GM23248 (cell line): ENCODE results near the gene TLL2. TPM values are rescaled to one million over a fixed set of nuclear protein-coding genes. Genes with fewer than 3 reads are reported as not detected.

Experiments
- DNase-seq: peaks from one replicate; pipeline ENCODE4 v3.0.0-alpha.2; 2015
- H2AFZ ChIP-seq: fragments of 200-600 bp; sonication (generic); 2 replicates; pipeline ENCODE4 v1.6.1; 2016; ENCODE audit warnings: antibody characterized with exemption
- H3F3A ChIP-seq: fragments of 200-600 bp; sonication (generic); 2 replicates; pipeline ENCODE4 v1.6.1; 2016; ENCODE audit warnings: mild to moderate bottlenecking, antibody characterized with exemption, mixed run types; ENCODE audit not compliant: insufficient read depth
- H3K27ac ChIP-seq: fragments of 200-600 bp; sonication (generic); 2 replicates; pipeline ENCODE4 v1.5.1; 2016; ENCODE audit warnings: mild to moderate bottlenecking
- H3K27me3 ChIP-seq: fragments of 200-600 bp; sonication (generic); replicated peaks from 2 replicates; pipeline ENCODE4 v1.6.1; 2016; ENCODE audit warnings: mild to moderate bottlenecking; ENCODE audit not compliant: insufficient read depth
- H3K36me3 ChIP-seq: fragments of 200-600 bp; sonication (generic); 2 replicates; pipeline ENCODE4 v1.6.1; 2016; ENCODE audit warnings: low read depth, mild to moderate bottlenecking
- H3K4me1 ChIP-seq: fragments of 200-600 bp; sonication (generic); 2 replicates; pipeline ENCODE4 v1.6.1; 2016; ENCODE audit warnings: mild to moderate bottlenecking; ENCODE audit not compliant: insufficient read depth
- H3K4me2 ChIP-seq: fragments of 200-600 bp; sonication (generic); one replicate; pipeline ENCODE4 v1.6.1; 2016; ENCODE audit warnings: mild to moderate bottlenecking; ENCODE audit not compliant: unreplicated experiment
- H3K4me3 ChIP-seq: fragments of 200-600 bp; sonication (generic); 2 replicates; pipeline ENCODE4 v1.5.1; 2016; ENCODE audit warnings: mild to moderate bottlenecking
- H3K79me2 ChIP-seq: fragments of 200-600 bp; sonication (generic); 2 replicates; pipeline ENCODE4 v1.6.1; 2016; ENCODE audit warnings: mild to moderate bottlenecking; ENCODE audit not compliant: insufficient read depth
- H3K9ac ChIP-seq: fragments of 200-600 bp; sonication (generic); 2 replicates; pipeline ENCODE4 v1.6.1; 2016; ENCODE audit warnings: mild to moderate bottlenecking
- H3K9me2 ChIP-seq: fragments of 200-600 bp; sonication (generic); 2 replicates; pipeline ENCODE4 v1.6.1; 2016; ENCODE audit warnings: mixed run types, mild to moderate bottlenecking, moderate library complexity; ENCODE audit not compliant: insufficient read depth
- H3K9me3 ChIP-seq: fragments of 200-600 bp; sonication (generic); one replicate; pipeline ENCODE4 v1.6.1; 2017; ENCODE audit warnings: low read depth
- H4K20me1 ChIP-seq: fragments of 200-600 bp; sonication (generic); 2 replicates; pipeline ENCODE4 v1.6.0; 2016; ENCODE audit not compliant: insufficient read depth
- EZH2 ChIP-seq: fragments of 200-600 bp; sonication (generic); IDR thresholded peaks from 2 replicates; pipeline ENCODE4 v1.6.1; 2018; ENCODE audit warnings: antibody characterized with exemption, mild to moderate bottlenecking; ENCODE audit not compliant: insufficient read depth, poor library complexity, severe bottlenecking
- EZH2phosphoT487 ChIP-seq: fragments of 200-600 bp; sonication (generic); IDR thresholded peaks from 2 replicates; pipeline ENCODE4 v1.6.1; 2018; ENCODE audit warnings: antibody characterized with exemption, moderate library complexity, mild to moderate bottlenecking, low read depth; ENCODE audit not compliant: insufficient read depth
- whole genome bisulfite sequencing, 2 experiments: methylation state at CpG; one replicate each; pipeline ENCODE4 v1.1.6; 2015 to 2017; ENCODE audit warnings: low lambda C conversion rate in 2 of 2, low coverage in 1 of 2; ENCODE audit errors: missing lambda C conversion rate in 2 of 2; 5-methylcytosine and 5-hydroxymethylcytosine counted together
- in situ Hi-C: fragments of 300-500 bp; cut with MboI; formaldehyde crosslinking; loops from 2 replicates; pipeline ENCODE4 v1.15.0; 2020
- polyA plus RNA-seq: library from polyadenylated mRNA; unstranded; fragments of >200 nt; fragmentation: Nextera tagmentation; extraction: Ambion mirVana; gene quantifications from 2 replicates; pipeline ENCODE4 v1.2.1, GENCODE V29; 2016
- total RNA-seq: library from RNA; depleted of rRNA; stranded (reverse); fragments of >200 nt; shearing (Covaris generic); gene quantifications from 2 replicates; pipeline ENCODE4 v1.2.3, GENCODE V29; 2014

TLL2 gene
- total and polyA plus RNA-seq, 2 experiments from 2014 or later, result 0.43 to 0.71 TPM

GRCh38 chr10:96468845-96469244 lies 44.9 kb downstream of the TLL2 start:
- no peaks in the 10 kb centered on the region for H3K36me3 ChIP-seq
- in situ Hi-C loops, result no loop called here

GRCh38 chr10:96465599-96465998 lies 48.1 kb downstream of the TLL2 start:
- in situ Hi-C loops, result no loop called here
- no peaks in the 10 kb centered on the region for H3K4me1 ChIP-seq

More at GRCh38 chr10:96468845-96469244, 44.9 kb downstream of the TLL2 start:
- H4K20me1 ChIP-seq, result no peaks in the 10 kb centered on the region
- no peak overlapping the region for H3K4me2 ChIP-seq
- no peak overlapping the region for H3K9ac ChIP-seq
- no peak overlapping the region for H3K4me3 ChIP-seq
- no peaks in the 10 kb centered on the region for H3K9me3 ChIP-seq
- peak; percentile 12 for DNase-seq
- H2AFZ ChIP-seq, result no peak overlapping the region
- H3K4me1 ChIP-seq, result no peaks in the 10 kb centered on the region
- H3K79me2 ChIP-seq, result no peaks in the 10 kb centered on the region
- H3F3A ChIP-seq, result no peaks in the 10 kb centered on the region
- TF ChIP-seq EZH2phosphoT487 (no peak), EZH2 (no peak)
- WGBS, 2 experiments, result 10 to 12% methylated on average over 5 of the region's 5 CpGs
- H3K9me2 ChIP-seq, result no peaks in the 10 kb centered on the region
- H3K27me3 ChIP-seq, result peaks cover 4% of the 10 kb centered on the region; the same call in 1 of the 2 replicates
- H3K27ac ChIP-seq, result no peak overlapping the region

GRCh38 chr10:96463562-96463961 lies 50.2 kb downstream of the TLL2 start:
- no peak for TF ChIP-seq EZH2
- TF ChIP-seq EZH2phosphoT487, result no peak
- H3K27me3 ChIP-seq, result no peaks in the 10 kb centered on the region
- in situ Hi-C loops, result no loop called here
- H3F3A ChIP-seq, result no peaks in the 10 kb centered on the region
- no peak for DNase-seq
- no peaks in the 10 kb centered on the region for H3K36me3 ChIP-seq
- no peak overlapping the region for H3K4me2 ChIP-seq
- no peak overlapping the region for H3K27ac ChIP-seq
- no peaks in the 10 kb centered on the region for H3K4me1 ChIP-seq
- H3K9me2 ChIP-seq, result no peaks in the 10 kb centered on the region
- H2AFZ ChIP-seq, result no peak overlapping the region
- no peaks in the 10 kb centered on the region for H3K79me2 ChIP-seq
- no peak overlapping the region for H3K4me3 ChIP-seq
- WGBS, 2 experiments, result 58 to 70% methylated on average over 3 of the region's 3 CpGs
- no peaks in the 10 kb centered on the region for H4K20me1 ChIP-seq
- no peaks in the 10 kb centered on the region for H3K9me3 ChIP-seq
- no peak overlapping the region for H3K9ac ChIP-seq

More at GRCh38 chr10:96465599-96465998, 48.1 kb downstream of the TLL2 start:
- DNase-seq, result no peak
- H3K27me3 ChIP-seq, result no peaks in the 10 kb centered on the region
- no peaks in the 10 kb centered on the region for H3K36me3 ChIP-seq
- no peak overlapping the region for H3K4me2 ChIP-seq
- 38 to 42% methylated on average over 6 of the region's 6 CpGs for WGBS, 2 experiments
- TF ChIP-seq EZH2 (no peak), EZH2phosphoT487 (no peak)
- H3F3A ChIP-seq, result no peaks in the 10 kb centered on the region
- H3K4me3 ChIP-seq, result no peak overlapping the region
- no peaks in the 10 kb centered on the region for H4K20me1 ChIP-seq
- no peak overlapping the region for H3K27ac ChIP-seq
- H3K9me3 ChIP-seq, result no peaks in the 10 kb centered on the region
- H3K9me2 ChIP-seq, result no peaks in the 10 kb centered on the region
- no peaks in the 10 kb centered on the region for H3K79me2 ChIP-seq
- no peak overlapping the region for H3K9ac ChIP-seq
- no peak overlapping the region for H2AFZ ChIP-seq

GRCh38 chr10:96462606-96463151 lies 51.0 kb downstream of the TLL2 start:
- Histone ChIP-seq H3K9ac (no peak overlapping the region), H3K36me3 (no peaks in the 10 kb centered on the region), H3K4me1 (no peaks in the 10 kb centered on the region), H3K4me2 (no peak overlapping the region), H3K9me3 (no peaks in the 10 kb centered on the region), H4K20me1 (no peaks in the 10 kb centered on the region), H3F3A (no peaks in the 10 kb centered on the region), H3K79me2 (no peaks in the 10 kb centered on the region), H3K4me3 (no peak overlapping the region), H3K27me3 (no peaks in the 10 kb centered on the region), H2AFZ (no peak overlapping the region), H3K27ac (no peak overlapping the region), H3K9me2 (no peaks in the 10 kb centered on the region)
- in situ Hi-C loops, result no loop called here
- no peak for DNase-seq
- TF ChIP-seq EZH2, result no peak
- no peak for TF ChIP-seq EZH2phosphoT487
- 40 to 41% methylated on average over 6 of the region's 6 CpGs for WGBS, 2 experiments
